Lower lobe of right lung (tissue), 2 donors: ENCODE measurements around the gene HEG1. TPM values are rescaled to one million over a fixed set of nuclear protein-coding genes. Genes with fewer than 3 reads are reported as not detected.

Source experiments
- ATAC-seq, 2 donors: fragments of 200-7000 bp; cut with Tn5 transposase; one replicate each; pipeline ENCODE4 v1.9.1; 2020 to 2022; ENCODE audit warnings: mild to moderate bottlenecking in 2 of 2, moderate library complexity in 2 of 2
- DNase-seq: peaks from one replicate; pipeline ENCODE4 v3.0.0-alpha.2; 2020
- H3K27ac ChIP-seq: fragments of 200-600 bp; one replicate; pipeline ENCODE4 v1.8.0; 2022
- H3K27me3 ChIP-seq: fragments of 200-600 bp; one replicate; pipeline ENCODE4 v1.8.0; 2022; ENCODE audit warnings: low read depth
- H3K36me3 ChIP-seq: fragments of 200-600 bp; one replicate; pipeline ENCODE4 v1.8.0; 2022; ENCODE audit warnings: mild to moderate bottlenecking
- H3K4me1 ChIP-seq: fragments of 200-600 bp; one replicate; pipeline ENCODE4 v1.8.0; 2022
- H3K4me3 ChIP-seq: fragments of 200-600 bp; one replicate; pipeline ENCODE4 v1.8.0; 2022; ENCODE audit warnings: mild to moderate bottlenecking
- H3K9me3 ChIP-seq: fragments of 200-600 bp; one replicate; pipeline ENCODE4 v1.8.0; 2022
- CTCF ChIP-seq: fragments of 200-600 bp; IDR thresholded peaks from one replicate; pipeline ENCODE4 v1.8.0; 2022; ENCODE audit warnings: antibody characterized with exemption, mild to moderate bottlenecking
- intact Hi-C: fragments of 100-400 bp; cut with DNase I; formaldehyde crosslinking; loops from one replicate; pipeline ENCODE4 v1.11.0; 2022
- total RNA-seq: library from RNA; stranded (reverse); fragmentation: NEBNext Ultra II Directional; extraction: Animal tissue kit (Norgen Biotek cat#: 25700); gene quantifications from one replicate; pipeline ENCODE4 v1.2.1, GENCODE V29; 2021
- donor health status: DM: no; HTN: yes; CAD: no; lungs with severe emphysema.

Gene HEG1
- total RNA-seq, 1 donor from 2014 or later: 157 TPM

GRCh38 chr3:124923833-124924232, 132.0 kb downstream of the HEG1 start:
- no peak for ATAC-seq
- H3K27me3 ChIP-seq: no peaks in the 10 kb centered on the region

GRCh38 chr3:124920718-124921117, 135.1 kb downstream of the HEG1 start:
- no peak for ATAC-seq
- no peaks in the 10 kb centered on the region for H3K36me3 ChIP-seq
- TF ChIP-seq CTCF: no peak
- H3K27ac ChIP-seq: no peak overlapping the region
- H3K9me3 ChIP-seq: no peaks in the 10 kb centered on the region
- no peak overlapping the region for H3K4me3 ChIP-seq
- DNase-seq: no peak
- no peaks in the 10 kb centered on the region for H3K27me3 ChIP-seq
- H3K4me1 ChIP-seq: no peaks in the 10 kb centered on the region
- intact Hi-C loops: no loop called here

More at GRCh38 chr3:124923833-124924232, 132.0 kb downstream of the HEG1 start:
- no peaks in the 10 kb centered on the region for H3K36me3 ChIP-seq
- no peaks in the 10 kb centered on the region for H3K9me3 ChIP-seq
- intact Hi-C loops: no loop called here
- peak; percentile 7 for TF ChIP-seq CTCF
- H3K27ac ChIP-seq: no peak overlapping the region
- no peak for DNase-seq
- no peak overlapping the region for H3K4me3 ChIP-seq
- no peaks in the 10 kb centered on the region for H3K4me1 ChIP-seq

GRCh38 chr3:124919756-124920155, 136.0 kb downstream of the HEG1 start:
- Histone ChIP-seq H3K36me3 (no peaks in the 10 kb centered on the region), H3K27ac (no peak overlapping the region), H3K4me3 (no peak overlapping the region), H3K4me1 (no peaks in the 10 kb centered on the region), H3K27me3 (no peaks in the 10 kb centered on the region), H3K9me3 (no peaks in the 10 kb centered on the region)
- intact Hi-C loops: no loop called here
- DNase-seq: no peak
- TF ChIP-seq CTCF: no peak
- ATAC-seq: no peak

- no peaks in the 10 kb centered on the region for H3K9me3 ChIP-seq
- DNase-seq (no peak), ATAC-seq (no peak)
- no peaks in the 10 kb centered on the region for H3K36me3 ChIP-seq
- H3K4me3 ChIP-seq: no peak overlapping the region
- no peak overlapping the region for H3K27ac ChIP-seq
- H3K4me1 ChIP-seq: no peaks in the 10 kb centered on the region
- intact Hi-C loops: no loop called here
- no peaks in the 10 kb centered on the region for H3K27me3 ChIP-seq
- TF ChIP-seq CTCF: no peak
These were observed 137.3 kb downstream of the HEG1 start for GRCh38 chr3:124918524-124918923.

- DNase-seq: no peak
- intact Hi-C loops: no loop called here
- TF ChIP-seq CTCF: no peak
These were observed 138.9 kb downstream of the HEG1 start for GRCh38 chr3:124916837-124917409.

More at GRCh38 chr3:124916837-124917409, 138.9 kb downstream of the HEG1 start:
- no peaks in the 10 kb centered on the region for H3K4me1 ChIP-seq
- H3K36me3 ChIP-seq: no peaks in the 10 kb centered on the region
- H3K9me3 ChIP-seq: no peaks in the 10 kb centered on the region
- H3K27ac ChIP-seq: no peak overlapping the region
- no peaks in the 10 kb centered on the region for H3K27me3 ChIP-seq
- peak in 1 of 2 donors; percentile 53 for ATAC-seq
- no peak overlapping the region for H3K4me3 ChIP-seq

Other genes starting within 250 kb of the HEG1 start
- gene ITGB5, start 168.6 kb downstream of the HEG1 start, total RNA-seq: 93.1 TPM
- gene MUC13, start 121.2 kb downstream of the HEG1 start, total RNA-seq: 0.18 TPM
- 9.1 TPM for gene SLC12A8, start 156.8 kb upstream of the HEG1 start, total RNA-seq